ENCODE results near the gene TBCA.

TBCA gene

GRCh38 chr5:77774981-77775789 lies 954 bp downstream of the TBCA start:
- in situ Hi-C loops (cut with MboI; ENCODE audit: low pct_unique_long_range_greater_than_20kb, low sequenced_read_pairs, unreplicated experiment), result no loop called here
- no peak for DNase-seq (ENCODE audit: low spot score)
- TF ChIP-seq, protein P1, sequence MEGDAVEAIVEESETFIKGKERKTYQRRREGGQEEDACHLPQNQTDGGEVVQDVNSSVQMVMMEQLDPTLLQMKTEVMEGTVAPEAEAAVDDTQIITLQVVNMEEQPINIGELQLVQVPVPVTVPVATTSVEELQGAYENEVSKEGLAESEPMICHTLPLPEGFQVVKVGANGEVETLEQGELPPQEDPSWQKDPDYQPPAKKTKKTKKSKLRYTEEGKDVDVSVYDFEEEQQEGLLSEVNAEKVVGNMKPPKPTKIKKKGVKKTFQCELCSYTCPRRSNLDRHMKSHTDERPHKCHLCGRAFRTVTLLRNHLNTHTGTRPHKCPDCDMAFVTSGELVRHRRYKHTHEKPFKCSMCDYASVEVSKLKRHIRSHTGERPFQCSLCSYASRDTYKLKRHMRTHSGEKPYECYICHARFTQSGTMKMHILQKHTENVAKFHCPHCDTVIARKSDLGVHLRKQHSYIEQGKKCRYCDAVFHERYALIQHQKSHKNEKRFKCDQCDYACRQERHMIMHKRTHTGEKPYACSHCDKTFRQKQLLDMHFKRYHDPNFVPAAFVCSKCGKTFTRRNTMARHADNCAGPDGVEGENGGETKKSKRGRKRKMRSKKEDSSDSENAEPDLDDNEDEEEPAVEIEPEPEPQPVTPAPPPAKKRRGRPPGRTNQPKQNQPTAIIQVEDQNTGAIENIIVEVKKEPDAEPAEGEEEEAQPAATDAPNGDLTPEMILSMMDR (IDR thresholded peaks at IDR 0.05; ENCODE audit: extremely low read depth, insufficient read depth, missing control alignments), result no peak

DNA sequence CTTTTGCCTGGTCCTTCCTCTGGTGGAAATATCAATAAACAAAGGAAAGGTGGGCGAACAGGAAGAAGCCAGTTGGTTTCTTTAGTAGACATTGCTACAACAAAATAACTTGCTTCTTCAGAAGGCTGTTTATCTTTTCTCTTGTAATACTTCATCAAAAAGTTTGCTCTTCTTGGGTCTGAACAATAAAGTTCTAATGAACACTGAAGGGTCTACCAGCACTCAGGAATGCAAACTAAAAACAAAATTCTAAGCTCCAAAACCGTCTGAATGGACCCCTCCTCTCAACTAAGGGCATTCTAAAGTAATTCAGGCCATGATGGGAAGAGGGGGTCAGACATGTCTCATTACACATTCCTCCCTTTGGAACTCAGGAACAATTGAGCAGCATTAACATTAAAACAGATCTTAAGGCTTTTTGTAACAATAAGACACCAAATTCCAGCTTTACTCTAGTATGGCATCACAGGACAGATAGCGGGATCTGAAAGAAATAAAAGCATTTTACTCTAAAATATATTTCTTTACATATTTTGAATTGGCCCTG lies 2.3 kb downstream of the TBCA start:
- in situ Hi-C loops (cut with MboI; ENCODE audit: low pct_unique_long_range_greater_than_20kb, low sequenced_read_pairs, unreplicated experiment), result no loop called here
- DNase-seq (ENCODE audit: low spot score), result no peak
- TF ChIP-seq, protein P1 (IDR thresholded peaks at IDR 0.05; ENCODE audit: extremely low read depth, insufficient read depth, missing control alignments), result no peak

GRCh38 chr5:77772729-77773128 lies 3.4 kb downstream of the TBCA start:
- in situ Hi-C loops (cut with MboI; ENCODE audit: low pct_unique_long_range_greater_than_20kb, low sequenced_read_pairs, unreplicated experiment), result no loop called here
- TF ChIP-seq, protein P1 (IDR thresholded peaks at IDR 0.05; ENCODE audit: extremely low read depth, insufficient read depth, missing control alignments), result no peak
- no peak for DNase-seq (ENCODE audit: low spot score)

- DNase-seq (ENCODE audit: low spot score), result no peak
- TF ChIP-seq, protein P1 (IDR thresholded peaks at IDR 0.05; ENCODE audit: extremely low read depth, insufficient read depth, missing control alignments), result no peak
- in situ Hi-C loops (cut with MboI; ENCODE audit: low pct_unique_long_range_greater_than_20kb, low sequenced_read_pairs, unreplicated experiment), result no loop called here
These were observed 4.7 kb downstream of the TBCA start for GRCh38 chr5:77771452-77771851.

DNA sequence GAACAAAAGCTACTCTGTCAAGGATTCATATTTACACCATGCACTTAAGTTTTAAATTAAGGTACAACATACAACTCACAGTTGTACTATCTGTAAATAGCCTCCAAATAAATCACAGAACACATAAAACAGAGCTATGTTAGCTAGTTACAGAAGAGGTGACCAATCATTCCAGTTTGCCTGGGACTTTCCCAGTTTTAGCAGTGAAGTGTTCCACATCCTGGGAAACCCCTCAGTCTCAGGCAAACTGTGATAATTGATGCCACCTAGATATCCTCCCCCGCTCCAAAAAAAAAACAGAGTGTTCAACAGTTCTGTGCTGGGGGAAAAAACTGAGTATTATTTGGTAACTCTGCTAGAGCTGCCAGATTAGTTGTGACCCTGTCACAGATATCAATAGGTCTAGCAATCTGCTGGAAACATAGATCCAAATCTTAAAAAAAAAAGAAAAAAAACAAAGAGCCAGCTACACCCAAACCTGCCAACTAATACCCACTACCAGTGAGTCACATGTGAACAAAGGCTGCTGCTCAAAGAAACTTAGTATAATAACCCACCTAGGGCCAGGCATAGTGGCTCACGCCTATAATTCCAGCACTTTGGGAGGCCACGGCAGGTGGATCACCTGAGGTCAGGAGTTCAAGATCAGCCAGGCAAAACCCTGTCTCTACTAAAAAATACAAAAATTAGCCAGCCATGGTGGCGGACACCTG lies 5.7 kb downstream of the TBCA start:
- no peak for DNase-seq (ENCODE audit: low spot score)
- in situ Hi-C loops (cut with MboI; ENCODE audit: low pct_unique_long_range_greater_than_20kb, low sequenced_read_pairs, unreplicated experiment), result no loop called here
- TF ChIP-seq, protein P1 (IDR thresholded peaks at IDR 0.05; ENCODE audit: extremely low read depth, insufficient read depth, missing control alignments), result no peak

- TF ChIP-seq, protein P1 (IDR thresholded peaks at IDR 0.05; ENCODE audit: extremely low read depth, insufficient read depth, missing control alignments), result no peak
- in situ Hi-C loops (cut with MboI; ENCODE audit: low pct_unique_long_range_greater_than_20kb, low sequenced_read_pairs, unreplicated experiment), result no loop called here
These were observed 7.2 kb downstream of the TBCA start for GRCh38 chr5:77768978-77769377.

More at GRCh38 chr5:77768978-77769377, 7.2 kb downstream of the TBCA start:
- no peak for DNase-seq (ENCODE audit: low spot score)

Measured in GM13977 (cell line).